ENCODE results near the gene ZFYVE28. TPM values are rescaled to one million over a fixed set of nuclear protein-coding genes. Genes with fewer than 3 reads are reported as not detected.
A peak's percentile ranks its signal among the peaks of the same experiment; 100 is the strongest.

The ZFYVE28 gene
- total RNA-seq, 1 donor from 2014 or later = 2.0 TPM

- H3K4me3 ChIP-seq (ENCODE audit: low read depth, low read length) = no peak overlapping the region
- peaks cover 3% of the 10 kb centered on the region for H3K27me3 ChIP-seq (ENCODE audit: control insufficient read depth, insufficient read depth, low read length)
- no peak for TF ChIP-seq CTCF (IDR thresholded peaks at IDR 0.05; ENCODE audit: insufficient read depth, low read length, poor library complexity, severe bottlenecking)
- DNase-seq (ENCODE audit: low read depth) = peak; percentile 32
- H3K36me3 ChIP-seq (ENCODE audit: control insufficient read depth, insufficient read depth, low read length) = no peaks in the 10 kb centered on the region
These were observed 133.4 kb downstream of the ZFYVE28 start for GRCh38 chr4:2284934-2285612.

- no peak for TF ChIP-seq CTCF (IDR thresholded peaks at IDR 0.05; ENCODE audit: insufficient read depth, low read length, poor library complexity, severe bottlenecking)
- no peak for DNase-seq (ENCODE audit: low read depth)
- Histone ChIP-seq H3K36me3 (ENCODE audit: control insufficient read depth, insufficient read depth, low read length) (no peaks in the 10 kb centered on the region), H3K4me3 (ENCODE audit: low read depth, low read length) (no peak overlapping the region), H3K27me3 (ENCODE audit: control insufficient read depth, insufficient read depth, low read length) (peaks cover 3% of the 10 kb centered on the region)
These were observed 134.1 kb downstream of the ZFYVE28 start for GRCh38 chr4:2284161-2284933.

GRCh38 chr4:2283199-2283711 lies 135.2 kb downstream of the ZFYVE28 start:
- no peak overlapping the region for H3K4me3 ChIP-seq (ENCODE audit: low read depth, low read length)
- no peak for TF ChIP-seq CTCF (IDR thresholded peaks at IDR 0.05; ENCODE audit: insufficient read depth, low read length, poor library complexity, severe bottlenecking)
- H3K27me3 ChIP-seq (ENCODE audit: control insufficient read depth, insufficient read depth, low read length) = peaks cover 3% of the 10 kb centered on the region
- DNase-seq (ENCODE audit: low read depth) = no peak
- H3K36me3 ChIP-seq (ENCODE audit: control insufficient read depth, insufficient read depth, low read length) = no peaks in the 10 kb centered on the region

- Histone ChIP-seq H3K27me3 (ENCODE audit: control insufficient read depth, insufficient read depth, low read length) (no peaks in the 10 kb centered on the region), H3K4me3 (ENCODE audit: low read depth, low read length) (no peak overlapping the region), H3K36me3 (ENCODE audit: control insufficient read depth, insufficient read depth, low read length) (no peaks in the 10 kb centered on the region)
- DNase-seq (ENCODE audit: low read depth) = no peak
- peak; percentile 2 for TF ChIP-seq CTCF (IDR thresholded peaks at IDR 0.05; ENCODE audit: insufficient read depth, low read length, poor library complexity, severe bottlenecking)
These were observed 136.7 kb downstream of the ZFYVE28 start for GRCh38 chr4:2281575-2282343.

GRCh38 chr4:2280531-2281300 lies 137.7 kb downstream of the ZFYVE28 start:
- Histone ChIP-seq H3K27me3 (ENCODE audit: control insufficient read depth, insufficient read depth, low read length) (no peaks in the 10 kb centered on the region), H3K4me3 (ENCODE audit: low read depth, low read length) (no peak overlapping the region), H3K36me3 (ENCODE audit: control insufficient read depth, insufficient read depth, low read length) (no peaks in the 10 kb centered on the region)
- DNase-seq (ENCODE audit: low read depth) = no peak
- no peak for TF ChIP-seq CTCF (IDR thresholded peaks at IDR 0.05; ENCODE audit: insufficient read depth, low read length, poor library complexity, severe bottlenecking)

Data from kidney epithelial cell (primary cell).